Vagina (tissue), 2 donors: ENCODE data around the gene TMCO5A.

Source experiments
- POLR2A ChIP-seq, 2 donors: fragments of 450-650 bp; IDR thresholded peaks; one replicate each; pipeline ENCODE4 v1.6.1; 2017; ENCODE audit warnings: antibody characterized with exemption in 2 of 2, mild to moderate bottlenecking in 2 of 2, moderate library complexity in 2 of 2
- TF ChIP-seq, protein P1 (sequence below), 3 experiments: fragments of 450-650 bp in 2 of 3; fragments of 200-600 bp in 1 of 3; sonication (generic) in 1 of 3; IDR thresholded peaks; one replicate each; pipeline ENCODE4 v1.5.1; 2017 to 2019; ENCODE audit warnings: antibody characterized with exemption in 3 of 3, mild to moderate bottlenecking in 2 of 3, moderate library complexity in 2 of 3

DNA sequence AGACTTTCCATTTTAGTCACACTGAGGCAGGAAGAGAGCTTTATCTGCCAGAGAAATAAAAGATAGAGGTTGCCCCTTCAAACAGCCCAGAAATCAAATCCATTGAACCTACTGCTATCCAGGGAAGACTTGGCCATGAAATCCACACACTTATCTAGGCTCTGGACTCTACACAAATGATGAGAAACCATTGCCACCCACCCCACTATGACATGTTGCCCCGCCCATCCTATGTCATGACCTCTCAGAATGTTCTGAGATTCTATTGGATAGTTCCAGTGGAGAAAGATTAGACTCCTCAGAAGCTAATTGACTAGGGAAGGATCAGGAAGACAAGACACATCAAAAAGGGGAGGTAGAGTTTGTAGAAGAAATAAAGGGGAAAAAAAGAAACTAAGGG lies at the start of gene TMCO5A:
- TF ChIP-seq, protein P1, sequence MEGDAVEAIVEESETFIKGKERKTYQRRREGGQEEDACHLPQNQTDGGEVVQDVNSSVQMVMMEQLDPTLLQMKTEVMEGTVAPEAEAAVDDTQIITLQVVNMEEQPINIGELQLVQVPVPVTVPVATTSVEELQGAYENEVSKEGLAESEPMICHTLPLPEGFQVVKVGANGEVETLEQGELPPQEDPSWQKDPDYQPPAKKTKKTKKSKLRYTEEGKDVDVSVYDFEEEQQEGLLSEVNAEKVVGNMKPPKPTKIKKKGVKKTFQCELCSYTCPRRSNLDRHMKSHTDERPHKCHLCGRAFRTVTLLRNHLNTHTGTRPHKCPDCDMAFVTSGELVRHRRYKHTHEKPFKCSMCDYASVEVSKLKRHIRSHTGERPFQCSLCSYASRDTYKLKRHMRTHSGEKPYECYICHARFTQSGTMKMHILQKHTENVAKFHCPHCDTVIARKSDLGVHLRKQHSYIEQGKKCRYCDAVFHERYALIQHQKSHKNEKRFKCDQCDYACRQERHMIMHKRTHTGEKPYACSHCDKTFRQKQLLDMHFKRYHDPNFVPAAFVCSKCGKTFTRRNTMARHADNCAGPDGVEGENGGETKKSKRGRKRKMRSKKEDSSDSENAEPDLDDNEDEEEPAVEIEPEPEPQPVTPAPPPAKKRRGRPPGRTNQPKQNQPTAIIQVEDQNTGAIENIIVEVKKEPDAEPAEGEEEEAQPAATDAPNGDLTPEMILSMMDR (IDR thresholded peaks at IDR 0.05) = no peak
- TF ChIP-seq POLR2A (IDR thresholded peaks at IDR 0.05) = no peak
